Uterus (tissue), 4 donors: ENCODE results near the gene LSM4. TPM values are rescaled to one million over a fixed set of nuclear protein-coding genes. Genes with fewer than 3 reads are reported as not detected.
A peak's percentile ranks its signal among the peaks of the same experiment; 100 is the strongest.

Source experiments
- DNase-seq, 2 donors: peaks; one replicate each; pipeline ENCODE4 v3.0.0-alpha.2; 2019 to 2020
- H3K27ac ChIP-seq, 2 donors: fragments of 200-600 bp; sonication (generic); 1 replicate in 1 of 2; 2 replicates in 1 of 2; pipeline ENCODE4 v1.5.1; 2016 to 2018
- H3K27me3 ChIP-seq, 2 donors: fragments of 200-600 bp; sonication (generic); one replicate each; pipeline ENCODE4 v1.5.1; 2018 to 2019; ENCODE audit warnings: control low read depth in 1 of 2
- H3K36me3 ChIP-seq, 2 donors: fragments of 200-600 bp; sonication (generic); one replicate each; pipeline ENCODE4 v1.5.1; 2019; ENCODE audit warnings: control low read depth in 1 of 2
- H3K4me1 ChIP-seq, 2 donors: fragments of 200-600 bp; sonication (generic); one replicate each; pipeline ENCODE4 v1.5.1; 2018 to 2019; ENCODE audit warnings: control low read depth in 1 of 2
- H3K4me3 ChIP-seq, 2 donors: fragments of 200-600 bp; sonication (generic); 1 replicate in 1 of 2; 2 replicates in 1 of 2; pipeline ENCODE4 v1.5.1; 2018 to 2019; ENCODE audit warnings: mild to moderate bottlenecking in 1 of 2
- H3K9me3 ChIP-seq, 2 donors: fragments of 200-600 bp; sonication (generic); one replicate each; pipeline ENCODE4 v1.5.1; 2019; ENCODE audit warnings: control low read depth in 1 of 2
- POLR2A ChIP-seq, 2 donors: fragments of 450-650 bp; IDR thresholded peaks; one replicate each; pipeline ENCODE4 v1.6.1; 2016; ENCODE audit warnings: antibody characterized with exemption in 2 of 2, mild to moderate bottlenecking in 1 of 2, moderate library complexity in 1 of 2
- intact Hi-C: fragments of 100-400 bp; cut with DNase I; formaldehyde crosslinking; loops from one replicate; pipeline ENCODE4 v1.15.1; 2023; ENCODE audit warnings: low total_unique reads
- total RNA-seq, 4 donors: library from RNA; depleted of rRNA in 3 of 4; stranded (reverse); fragments of >200 nt in 3 of 4; gene quantifications; one replicate each; pipeline versions ENCODE4 v1.1.0 to v1.2.4, GENCODE V29; 2014 to 2023
- TF ChIP-seq, protein P1 (sequence below), 4 experiments: fragments of 200-600 bp in 2 of 4; fragments of 450-650 bp in 2 of 4; sonication (generic) in 2 of 4; IDR thresholded peaks; one replicate each; pipeline ENCODE4 v1.5.1; 2016 to 2019; ENCODE audit warnings: antibody characterized with exemption in 4 of 4, mild to moderate bottlenecking in 2 of 4, moderate library complexity in 1 of 4
- donor health status: DM: yes; HTN: yes; CAD: no.

Gene LSM4
- total RNA-seq, 4 donors from 2014 or later: 8.8 to 120 (median 64.2) TPM

DNA sequence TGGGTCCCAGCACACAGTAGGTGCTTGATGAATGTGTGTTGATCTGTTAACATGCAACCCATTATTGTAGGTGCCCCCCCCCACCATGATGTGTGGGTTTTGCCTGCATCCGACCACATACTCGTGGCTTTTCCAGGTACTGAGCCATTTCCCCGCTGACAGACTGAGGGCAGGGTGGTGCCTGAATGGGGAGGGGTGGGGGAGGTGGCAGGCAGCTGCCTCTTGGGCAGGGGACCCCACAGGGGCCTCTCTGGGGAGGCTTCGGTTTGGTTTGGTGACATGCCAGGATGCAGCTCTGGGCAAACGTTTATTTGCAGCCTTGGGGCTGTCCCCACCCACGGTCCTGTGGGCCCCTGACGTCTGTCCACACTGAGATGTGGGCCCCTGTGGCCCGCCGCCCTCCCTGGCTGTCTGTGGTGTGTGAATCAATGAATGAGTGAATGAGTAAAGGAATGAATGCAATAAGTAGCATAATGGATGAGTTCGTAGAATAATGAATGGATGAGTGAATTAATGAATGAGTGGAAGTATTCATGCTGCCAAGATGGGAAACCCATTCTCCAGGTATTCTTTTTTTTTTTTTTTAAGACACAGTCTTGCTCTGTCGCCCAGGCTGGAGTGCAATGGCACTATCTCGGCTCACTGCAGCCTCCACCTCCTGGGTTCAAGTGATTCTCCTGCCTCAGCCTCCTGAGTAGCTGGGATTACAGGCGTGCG lies 32.4 kb downstream of the LSM4 start:
- DNase-seq: peak in 1 of 2 donors; percentile 50
- intact Hi-C loops: no loop called here
- no peak overlapping the region for H3K4me3 ChIP-seq
- no peaks in the 10 kb centered on the region for H3K9me3 ChIP-seq
- no peaks in the 10 kb centered on the region for H3K36me3 ChIP-seq
- H3K27me3 ChIP-seq: no peaks in the 10 kb centered on the region
- TF ChIP-seq, protein P1, sequence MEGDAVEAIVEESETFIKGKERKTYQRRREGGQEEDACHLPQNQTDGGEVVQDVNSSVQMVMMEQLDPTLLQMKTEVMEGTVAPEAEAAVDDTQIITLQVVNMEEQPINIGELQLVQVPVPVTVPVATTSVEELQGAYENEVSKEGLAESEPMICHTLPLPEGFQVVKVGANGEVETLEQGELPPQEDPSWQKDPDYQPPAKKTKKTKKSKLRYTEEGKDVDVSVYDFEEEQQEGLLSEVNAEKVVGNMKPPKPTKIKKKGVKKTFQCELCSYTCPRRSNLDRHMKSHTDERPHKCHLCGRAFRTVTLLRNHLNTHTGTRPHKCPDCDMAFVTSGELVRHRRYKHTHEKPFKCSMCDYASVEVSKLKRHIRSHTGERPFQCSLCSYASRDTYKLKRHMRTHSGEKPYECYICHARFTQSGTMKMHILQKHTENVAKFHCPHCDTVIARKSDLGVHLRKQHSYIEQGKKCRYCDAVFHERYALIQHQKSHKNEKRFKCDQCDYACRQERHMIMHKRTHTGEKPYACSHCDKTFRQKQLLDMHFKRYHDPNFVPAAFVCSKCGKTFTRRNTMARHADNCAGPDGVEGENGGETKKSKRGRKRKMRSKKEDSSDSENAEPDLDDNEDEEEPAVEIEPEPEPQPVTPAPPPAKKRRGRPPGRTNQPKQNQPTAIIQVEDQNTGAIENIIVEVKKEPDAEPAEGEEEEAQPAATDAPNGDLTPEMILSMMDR (IDR thresholded peaks at IDR 0.05): no peak
- TF ChIP-seq POLR2A (IDR thresholded peaks at IDR 0.05): no peak
- H3K4me1 ChIP-seq: peaks cover 0 to 15% of the 10 kb centered on the region in 2 donors
- H3K27ac ChIP-seq: peak overlapping the region; percentile 95 to 99

DNA sequence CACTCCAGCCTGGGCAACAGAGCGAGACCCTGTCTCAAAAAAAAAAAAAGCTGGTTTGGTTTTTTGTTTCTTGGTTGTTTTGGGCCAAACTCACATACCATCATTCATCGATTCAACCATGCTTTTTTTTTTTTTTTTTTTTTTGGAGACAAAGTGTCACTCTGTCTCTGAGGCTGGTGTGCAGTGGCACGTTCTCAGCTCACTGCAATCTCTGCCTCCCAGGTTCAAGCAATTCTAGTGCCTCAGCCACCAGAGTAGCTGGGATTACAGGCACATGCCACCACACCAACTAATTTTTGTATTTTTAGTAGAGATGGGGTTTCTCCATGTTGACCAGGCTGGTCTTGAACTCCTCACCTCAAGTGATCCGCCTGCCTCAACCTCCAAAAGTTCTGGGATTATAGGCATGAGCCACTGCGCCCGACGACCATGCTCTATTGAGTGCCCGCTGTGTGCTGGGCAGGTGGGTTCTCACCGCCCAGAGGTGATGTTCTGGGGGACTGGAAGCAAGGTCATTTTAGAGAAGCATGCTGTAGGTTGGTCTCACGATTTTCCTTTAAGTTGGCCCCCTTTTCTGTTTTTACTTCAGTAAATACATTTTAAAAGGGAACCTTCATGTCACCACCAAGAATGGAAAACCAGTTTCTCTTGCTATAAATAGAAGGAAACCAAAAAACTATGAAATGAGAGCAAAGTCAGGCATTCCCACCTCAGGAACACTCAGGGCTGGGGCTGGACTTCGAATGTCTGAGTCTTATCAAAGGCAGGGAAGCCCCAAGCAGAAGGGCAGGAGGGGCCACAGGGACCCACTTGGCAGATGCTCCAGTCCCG lies 33.2 kb downstream of the LSM4 start:
- Histone ChIP-seq H3K36me3 (no peaks in the 10 kb centered on the region), H3K9me3 (no peaks in the 10 kb centered on the region), H3K4me1 (peaks cover 0 to 15% of the 10 kb centered on the region in 2 donors), H3K27me3 (no peaks in the 10 kb centered on the region), H3K4me3 (no peak overlapping the region), H3K27ac (peak overlapping the region; percentile 95 to 99)
- DNase-seq: no peak
- no peak for TF ChIP-seq POLR2A (IDR thresholded peaks at IDR 0.05)
- TF ChIP-seq, protein P1 (IDR thresholded peaks at IDR 0.05): no peak
- intact Hi-C loops: no loop called here

DNA sequence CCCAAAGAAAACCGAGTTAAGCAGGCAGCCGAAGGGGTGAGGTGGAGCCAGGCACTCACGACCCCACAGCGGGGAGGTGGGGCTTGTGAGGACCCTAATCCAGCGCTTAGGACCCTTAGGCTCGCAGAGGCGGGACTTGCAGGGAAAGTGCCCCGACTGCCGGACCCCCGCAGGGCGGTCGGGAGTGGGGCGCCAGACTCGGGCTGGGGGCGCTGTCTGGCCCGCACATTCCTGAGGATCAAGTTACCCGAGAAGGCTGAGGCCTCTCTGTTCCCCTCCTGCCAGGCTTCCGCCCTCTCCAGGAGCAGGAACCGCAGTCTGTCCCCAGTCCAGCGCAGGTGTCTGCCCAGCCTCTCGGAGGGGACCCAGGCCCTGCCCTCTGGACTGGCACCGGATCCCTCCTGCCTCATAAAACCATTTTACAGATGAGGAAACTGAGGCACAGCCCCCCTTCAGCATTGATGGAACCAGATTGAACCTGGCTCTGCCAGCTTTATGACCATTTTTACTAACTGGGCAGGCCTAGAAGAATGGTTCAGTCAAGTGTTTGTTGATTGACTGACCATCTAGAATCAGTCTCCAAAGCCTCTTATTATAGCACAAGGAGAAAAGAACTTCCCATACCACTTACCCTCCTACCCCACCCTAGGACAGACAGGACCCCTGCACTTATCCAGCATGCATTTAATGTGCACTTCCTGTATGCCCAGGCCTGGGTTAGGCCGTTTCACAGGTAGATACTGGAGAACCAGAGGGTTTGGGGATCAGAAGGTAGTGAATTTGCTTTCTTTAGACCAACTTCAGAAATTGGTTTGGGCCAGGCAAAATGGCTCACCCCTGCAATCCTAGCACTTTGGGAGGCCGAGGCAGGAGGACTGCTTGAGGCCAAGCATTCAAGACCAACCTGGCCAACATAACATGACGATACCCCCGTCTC lies 34.8 kb downstream of the LSM4 start:
- no peak overlapping the region for H3K4me3 ChIP-seq
- no peak for DNase-seq

DNA sequence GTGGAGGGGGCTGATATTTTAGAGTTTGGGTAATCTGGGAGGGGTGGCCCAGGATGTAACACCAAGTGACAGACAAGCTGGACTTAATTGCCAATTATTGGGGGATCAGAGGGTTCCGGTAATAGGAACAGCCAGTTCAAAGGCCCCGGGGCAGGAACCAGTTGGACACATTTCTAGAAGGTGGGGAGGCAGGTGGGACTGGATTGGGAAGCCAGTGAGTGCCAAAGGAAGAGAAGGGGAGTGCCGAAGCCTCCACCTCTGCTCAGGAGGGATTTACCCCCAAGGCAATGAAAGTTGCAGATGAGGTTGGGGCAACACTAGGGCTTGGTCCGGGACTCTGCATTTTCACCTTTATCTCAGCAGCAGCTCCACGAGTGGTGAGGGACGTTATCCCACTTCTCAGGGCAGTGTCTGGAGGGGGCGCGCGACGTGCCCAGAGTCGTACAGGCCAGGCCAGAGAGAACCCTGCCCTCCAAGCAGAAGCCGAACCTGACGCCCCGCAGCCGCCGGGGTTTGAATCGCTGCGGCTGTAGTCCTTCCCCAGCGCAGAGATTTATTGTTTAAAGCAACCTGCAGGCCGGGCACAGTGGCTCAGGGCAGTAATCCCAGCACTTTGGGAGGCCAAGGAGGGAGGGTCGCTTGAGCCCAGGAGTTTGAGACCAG lies 35.8 kb downstream of the LSM4 start:
- no peak for DNase-seq
- H3K27ac ChIP-seq: peak overlapping the region; percentile 33 to 73
- no peak for TF ChIP-seq POLR2A (IDR thresholded peaks at IDR 0.05)
- TF ChIP-seq, protein P1 (IDR thresholded peaks at IDR 0.05): no peak
- no peak overlapping the region for H3K4me3 ChIP-seq
- intact Hi-C loops: no loop called here
- no peaks in the 10 kb centered on the region for H3K36me3 ChIP-seq
- H3K9me3 ChIP-seq: no peaks in the 10 kb centered on the region
- no peaks in the 10 kb centered on the region for H3K27me3 ChIP-seq
- peaks cover 0 to 15% of the 10 kb centered on the region in 2 donors for H3K4me1 ChIP-seq

More for the DNA sequence above, 34.8 kb downstream of the LSM4 start:
- Histone ChIP-seq H3K27ac (peak overlapping the region in 1 of 2 donors; percentile 73), H3K36me3 (no peaks in the 10 kb centered on the region), H3K9me3 (no peaks in the 10 kb centered on the region), H3K27me3 (no peaks in the 10 kb centered on the region), H3K4me1 (peaks cover 0 to 15% of the 10 kb centered on the region in 2 donors)
- intact Hi-C loops: no loop called here
- TF ChIP-seq POLR2A (IDR thresholded peaks at IDR 0.05): no peak
- TF ChIP-seq, protein P1 (IDR thresholded peaks at IDR 0.05): no peak
